DND-41 (cell line): ENCODE data around the gene ZSWIM4.

ENCODE experiments used
- ATAC-seq: fragments of 200-7000 bp; cut with Tn5 transposase; 3 replicates; pipeline ENCODE4 v1.9.1; 2021; ENCODE audit warnings: low read depth; ENCODE audit not compliant: insufficient read depth
- DNase-seq: peaks from one replicate; pipeline ENCODE4 v3.0.0-alpha.2; 2020
- H2AFZ ChIP-seq: 2 replicates; pipeline ENCODE4 v1.6.0; 2012; ENCODE audit warnings: low read depth, low read length
- H3K27ac ChIP-seq: 2 replicates; pipeline ENCODE4 v1.5.1; 2012; ENCODE audit warnings: low read length, inconsistent platforms
- H3K27me3 ChIP-seq: fragments of 200-600 bp; sonication (generic); 2 replicates; pipeline ENCODE4 v1.6.0; 2012; ENCODE audit warnings: low read length, mild to moderate bottlenecking, inconsistent platforms; ENCODE audit not compliant: insufficient read depth, poor library complexity
- H3K36me3 ChIP-seq: 2 replicates; pipeline ENCODE4 v1.5.1; 2012; ENCODE audit warnings: low read length, inconsistent platforms; ENCODE audit not compliant: insufficient read depth
- H3K4me1 ChIP-seq: 2 replicates; pipeline ENCODE4 v1.5.1; 2012; ENCODE audit warnings: mild to moderate bottlenecking, low read length; ENCODE audit not compliant: insufficient read depth
- H3K4me2 ChIP-seq: 2 replicates; pipeline ENCODE4 v1.6.0; 2012; ENCODE audit warnings: mild to moderate bottlenecking, moderate library complexity, low read length, inconsistent platforms; ENCODE audit not compliant: insufficient read depth
- H3K4me3 ChIP-seq, 2 experiments: fragments of 200-600 bp in 1 of 2; shearing (Covaris generic) in 1 of 2; 2 replicates each; pipeline ENCODE4 v1.5.1; 2012 to 2016; ENCODE audit warnings: inconsistent platforms in 2 of 2, low read length in 2 of 2, mild to moderate bottlenecking in 2 of 2, low read depth in 1 of 2, moderate library complexity in 1 of 2
- H3K79me2 ChIP-seq: 2 replicates; pipeline ENCODE4 v1.6.0; 2012; ENCODE audit warnings: low read length, inconsistent platforms; ENCODE audit not compliant: insufficient read depth
- H3K9ac ChIP-seq: 2 replicates; pipeline ENCODE4 v1.6.0; 2012; ENCODE audit warnings: low read depth, mild to moderate bottlenecking, inconsistent platforms, low read length, moderate library complexity
- H3K9me3 ChIP-seq: 2 replicates; pipeline ENCODE4 v1.5.1; 2012; ENCODE audit warnings: low read length, moderate library complexity, mild to moderate bottlenecking, inconsistent platforms; ENCODE audit not compliant: insufficient read depth, severe bottlenecking
- H4K20me1 ChIP-seq: 2 replicates; pipeline ENCODE4 v1.6.0; 2012; ENCODE audit warnings: low read length; ENCODE audit not compliant: insufficient read depth
- CTCF ChIP-seq: IDR thresholded peaks from 2 replicates; pipeline ENCODE4 v1.5.1; 2012; ENCODE audit warnings: borderline replicate concordance, low read length, moderate library complexity, mild to moderate bottlenecking; ENCODE audit not compliant: poor library complexity, severe bottlenecking; ENCODE audit errors: extremely low read depth
- EZH2 ChIP-seq: IDR thresholded peaks from 3 replicates; pipeline ENCODE4 v1.6.1; 2012; ENCODE audit warnings: borderline replicate concordance, low read depth, mild to moderate bottlenecking, moderate library complexity, low read length, inconsistent platforms; ENCODE audit not compliant: severe bottlenecking

The ZSWIM4 gene

GRCh38 chr19:13838435-13839129, 43.3 kb downstream of the ZSWIM4 start:
- H3K27ac ChIP-seq, result no peak overlapping the region
- ATAC-seq (no peak), DNase-seq (no peak)
- no peaks in the 10 kb centered on the region for H4K20me1 ChIP-seq
- no peaks in the 10 kb centered on the region for H3K9me3 ChIP-seq
- H3K4me2 ChIP-seq, result no peak overlapping the region
- no peak overlapping the region for H3K4me3 ChIP-seq
- peaks cover 37% of the 10 kb centered on the region for H3K4me1 ChIP-seq
- H3K9ac ChIP-seq, result no peak overlapping the region; the same call in 1 of the 2 replicates
- H3K79me2 ChIP-seq, result no peaks in the 10 kb centered on the region
- H3K36me3 ChIP-seq, result no peaks in the 10 kb centered on the region
- TF ChIP-seq CTCF, result no peak
- TF ChIP-seq EZH2, result no peak
- H2AFZ ChIP-seq, result no peak overlapping the region
- peaks cover 23% of the 10 kb centered on the region for H3K27me3 ChIP-seq

- no peak for DNase-seq
- TF ChIP-seq EZH2 (no peak), CTCF (no peak)
- Histone ChIP-seq H3K9ac (no peak overlapping the region), H2AFZ (no peak overlapping the region), H3K4me2 (no peak overlapping the region), H3K36me3 (no peaks in the 10 kb centered on the region), H3K27me3 (peaks cover 23% of the 10 kb centered on the region), H3K79me2 (no peaks in the 10 kb centered on the region), H3K4me3 (no peak overlapping the region), H4K20me1 (no peaks in the 10 kb centered on the region), H3K9me3 (no peaks in the 10 kb centered on the region), H3K4me1 (peaks cover 30% of the 10 kb centered on the region), H3K27ac (no peak overlapping the region)
- no peak for ATAC-seq
These were observed 44.1 kb downstream of the ZSWIM4 start for GRCh38 chr19:13839130-13839937.

GRCh38 chr19:13839938-13840304, 44.7 kb downstream of the ZSWIM4 start:
- no peak for ATAC-seq
- H3K27me3 ChIP-seq, result peaks cover 23% of the 10 kb centered on the region
- no peak overlapping the region for H3K9ac ChIP-seq
- H3K4me2 ChIP-seq, result no peak overlapping the region
- H3K4me3 ChIP-seq, result no peak overlapping the region
- H3K27ac ChIP-seq, result no peak overlapping the region
- no peak overlapping the region for H2AFZ ChIP-seq
- H3K4me1 ChIP-seq, result peaks cover 28% of the 10 kb centered on the region
- no peaks in the 10 kb centered on the region for H4K20me1 ChIP-seq
- no peak for DNase-seq
- H3K79me2 ChIP-seq, result no peaks in the 10 kb centered on the region
- H3K36me3 ChIP-seq, result no peaks in the 10 kb centered on the region
- no peak for TF ChIP-seq EZH2
- no peak for TF ChIP-seq CTCF
- no peaks in the 10 kb centered on the region for H3K9me3 ChIP-seq
